Activated CD4-positive, alpha-beta T cell treated with anti-CD3 and anti-CD28 coated beads for 1 hour (primary cell): Measurements from ENCODE around the gene INSRR.

ENCODE experiments used
- DNase-seq: peaks from one replicate; pipeline ENCODE4 v3.0.0-alpha.2; 2020

INSRR gene

GRCh38 chr1:156893048-156893953, 34.4 kb upstream of the INSRR start, which contains the start of gene PEAR1:
Gene PEAR1 (plus strand): TSS chr1:156893718. CDS start chr1:156903927, 10,209 bp downstream.
- no peak for DNase-seq

- peak; percentile 76 for DNase-seq
These were observed 33.5 kb upstream of the INSRR start for GRCh38 chr1:156892190-156893047.

- DNase-seq: peak; percentile 19
These were observed 31.1 kb upstream of the INSRR start for GRCh38 chr1:156889802-156890580.

- DNase-seq: no peak
These were observed 28.8 kb upstream of the INSRR start for GRCh38 chr1:156887734-156888133.

GRCh38 chr1:156887317-156887716, 28.4 kb upstream of the INSRR start:
- DNase-seq: no peak

- no peak for DNase-seq
These were observed 27.8 kb upstream of the INSRR start for GRCh38 chr1:156886583-156887281.

GRCh38 chr1:156885880-156886355, 27.0 kb upstream of the INSRR start:
- DNase-seq: no peak

GRCh38 chr1:156885314-156885713, 26.4 kb upstream of the INSRR start:
- no peak for DNase-seq

GRCh38 chr1:156884560-156885184, 25.8 kb upstream of the INSRR start:
- DNase-seq: no peak

GRCh38 chr1:156883919-156884318, 25.0 kb upstream of the INSRR start:
- no peak for DNase-seq

- no peak for DNase-seq
These were observed 23.6 kb upstream of the INSRR start for GRCh38 chr1:156882543-156882942.

- DNase-seq: no peak
These were observed 22.7 kb upstream of the INSRR start for GRCh38 chr1:156881663-156882062.

- DNase-seq: no peak
These were observed 22.2 kb upstream of the INSRR start for GRCh38 chr1:156881101-156881500.

- no peak for DNase-seq
These were observed 21.6 kb upstream of the INSRR start for GRCh38 chr1:156880473-156880872.

GRCh38 chr1:156879876-156880275, 21.0 kb upstream of the INSRR start:
- no peak for DNase-seq

- DNase-seq: no peak
These were observed 18.7 kb upstream of the INSRR start for GRCh38 chr1:156877433-156878170.

- no peak for DNase-seq
These were observed 17.4 kb upstream of the INSRR start for GRCh38 chr1:156876281-156876680.

- no peak for DNase-seq
These were observed 16.4 kb upstream of the INSRR start for GRCh38 chr1:156875341-156875615.

GRCh38 chr1:156874572-156875340, 15.8 kb upstream of the INSRR start:
- DNase-seq: no peak

GRCh38 chr1:156874142-156874541, 15.2 kb upstream of the INSRR start:
- no peak for DNase-seq
